H9 (cell line): ENCODE measurements around the gene CFAP157. TPM values are rescaled to one million over a fixed set of nuclear protein-coding genes. Genes with fewer than 3 reads are reported as not detected.

ENCODE experiments used
- DNase-seq: peaks from one replicate; pipeline ENCODE4 v3.0.0-alpha.2; 2017
- H2AFZ ChIP-seq: one replicate; pipeline ENCODE4 v1.6.1; 2013; ENCODE audit warnings: mild to moderate bottlenecking, low read length, control low read depth, moderate library complexity
- H2AK5ac ChIP-seq: 2 replicates; pipeline ENCODE4 v1.6.1; 2013; ENCODE audit warnings: low read length, control low read depth, mixed read lengths; ENCODE audit not compliant: insufficient read length
- H2BK120ac ChIP-seq: one replicate; pipeline ENCODE4 v1.6.1; 2013; ENCODE audit warnings: low read depth, mild to moderate bottlenecking, low read length, control low read depth, inconsistent platforms; ENCODE audit not compliant: poor library complexity, severe bottlenecking
- H2BK12ac ChIP-seq: 2 replicates; pipeline ENCODE4 v1.6.1; 2013; ENCODE audit warnings: low read length, control low read depth, mixed read lengths, low read depth; ENCODE audit not compliant: insufficient read length
- H2BK15ac ChIP-seq: 2 replicates; pipeline ENCODE4 v1.6.1; 2013; ENCODE audit warnings: low read depth, low read length, control low read depth
- H2BK20ac ChIP-seq: one replicate; pipeline ENCODE4 v1.6.1; 2013; ENCODE audit warnings: low read depth, mild to moderate bottlenecking, low read length, control low read depth, inconsistent platforms; ENCODE audit not compliant: poor library complexity, severe bottlenecking
- H2BK5ac ChIP-seq: 2 replicates; pipeline ENCODE4 v1.6.1; 2013; ENCODE audit warnings: low read length, control low read depth, mixed read lengths; ENCODE audit not compliant: insufficient read length
- H3K14ac ChIP-seq: 2 replicates; pipeline ENCODE4 v1.6.1; 2013; ENCODE audit warnings: low read length, control low read depth; ENCODE audit not compliant: insufficient read depth
- H3K18ac ChIP-seq: 2 replicates; pipeline ENCODE4 v1.6.1; 2013; ENCODE audit warnings: low read depth, mild to moderate bottlenecking, mixed read lengths, low read length, control low read depth; ENCODE audit not compliant: insufficient read length
- H3K23ac ChIP-seq: 2 replicates; pipeline ENCODE4 v1.6.1; 2013; ENCODE audit warnings: low read length, control low read depth, mixed read lengths, low read depth; ENCODE audit not compliant: insufficient read length
- H3K23me2 ChIP-seq: 2 replicates; pipeline ENCODE4 v1.6.1; 2013; ENCODE audit warnings: low read depth, mild to moderate bottlenecking, mixed read lengths, low read length, control low read depth; ENCODE audit not compliant: insufficient read length, poor library complexity, severe bottlenecking
- H3K27ac ChIP-seq: 2 replicates; pipeline ENCODE4 v1.5.1; 2013; ENCODE audit warnings: low read length, control low read depth, mixed read lengths, low read depth; ENCODE audit not compliant: insufficient read length
- H3K27me3 ChIP-seq: 2 replicates; pipeline ENCODE4 v1.6.1; 2013; ENCODE audit warnings: low read length, control low read depth, inconsistent platforms; ENCODE audit not compliant: insufficient read depth
- H3K4ac ChIP-seq: 2 replicates; pipeline ENCODE4 v1.6.1; 2013; ENCODE audit warnings: low read depth, mild to moderate bottlenecking, control low read depth, inconsistent platforms, low read length, moderate library complexity
- H3K4me1 ChIP-seq: 2 replicates; pipeline ENCODE4 v1.6.1; 2013; ENCODE audit warnings: low read length, control low read depth, inconsistent platforms; ENCODE audit not compliant: insufficient read depth
- H3K4me2 ChIP-seq: 2 replicates; pipeline ENCODE4 v1.6.1; 2013; ENCODE audit warnings: low read length, control low read depth, mixed read lengths; ENCODE audit not compliant: insufficient read length, insufficient read depth
- H3K56ac ChIP-seq: 2 replicates; pipeline ENCODE4 v1.6.1; 2013; ENCODE audit warnings: low read depth, mild to moderate bottlenecking, mixed read lengths, low read length, control low read depth; ENCODE audit not compliant: insufficient read length
- H3K79me1 ChIP-seq: 2 replicates; pipeline ENCODE4 v1.6.1; 2013; ENCODE audit warnings: low read depth, mild to moderate bottlenecking, moderate library complexity, low read length, control low read depth, inconsistent platforms; ENCODE audit not compliant: insufficient read depth, poor library complexity, severe bottlenecking
- H3K79me2 ChIP-seq: 2 replicates; pipeline ENCODE4 v1.6.1; 2013; ENCODE audit warnings: low read length, control low read depth, inconsistent platforms; ENCODE audit not compliant: insufficient read depth
- H3K9ac ChIP-seq: 2 replicates; pipeline ENCODE4 v1.6.1; 2013; ENCODE audit warnings: low read length, control low read depth, mixed read lengths; ENCODE audit not compliant: insufficient read length; ENCODE audit errors: extremely low read depth
- H3K9me3 ChIP-seq: one replicate; pipeline ENCODE4 v1.6.1; 2013; ENCODE audit warnings: low read depth, low read length, inconsistent platforms; ENCODE audit not compliant: control insufficient read depth
- H3T11ph ChIP-seq: one replicate; pipeline ENCODE4 v1.6.1; 2013; ENCODE audit warnings: mild to moderate bottlenecking, low read length, control low read depth, inconsistent platforms
- H4K20me1 ChIP-seq: one replicate; pipeline ENCODE4 v1.6.1; 2013; ENCODE audit not compliant: control insufficient read depth, insufficient read length, insufficient read depth
- H4K5ac ChIP-seq: 2 replicates; pipeline ENCODE4 v1.6.1; 2013; ENCODE audit warnings: low read depth, mild to moderate bottlenecking, mixed read lengths, low read length, control low read depth; ENCODE audit not compliant: insufficient read length
- H4K8ac ChIP-seq: replicated peaks from 2 replicates; pipeline ENCODE4 v1.6.1; 2013; ENCODE audit warnings: low read length, control low read depth, mixed read lengths, low read depth; ENCODE audit not compliant: insufficient read length
- H4K91ac ChIP-seq: 2 replicates; pipeline ENCODE4 v1.6.1; 2013; ENCODE audit warnings: low read depth, mild to moderate bottlenecking, moderate library complexity, mixed read lengths, low read length, control low read depth; ENCODE audit not compliant: insufficient read length
- H3K27ac Mint-ChIP-seq, 3 experiments: 2 replicates in 2 of 3; 3 replicates in 1 of 3; pipeline ENCODE4 v1.8.0; 2020 to 2021; ENCODE audit warnings: mixed read lengths in 3 of 3, mild to moderate bottlenecking in 1 of 3, moderate library complexity in 1 of 3
- H3K27me3 Mint-ChIP-seq: 2 replicates; pipeline ENCODE4 v1.8.0; 2021; ENCODE audit warnings: low read depth, mild to moderate bottlenecking, moderate library complexity, mixed read lengths
- H3K36me3 Mint-ChIP-seq, 3 experiments: 2 replicates in 2 of 3; 3 replicates in 1 of 3; pipeline ENCODE4 v1.8.0; 2020 to 2021; ENCODE audit warnings: low read depth in 3 of 3, mixed read lengths in 3 of 3; ENCODE audit not compliant: insufficient read depth in 1 of 3
- H3K4me1 Mint-ChIP-seq, 2 experiments: 2 replicates each; pipeline ENCODE4 v1.8.0; 2020; ENCODE audit warnings: mixed read lengths in 2 of 2
- H3K4me3 Mint-ChIP-seq, 2 experiments: 2 replicates in 1 of 2; 3 replicates in 1 of 2; pipeline ENCODE4 v1.8.0; 2020 to 2021; ENCODE audit warnings: mild to moderate bottlenecking in 2 of 2, mixed read lengths in 2 of 2, moderate library complexity in 1 of 2
- H3K9me3 Mint-ChIP-seq, 2 experiments: 2 replicates in 1 of 2; 3 replicates in 1 of 2; pipeline ENCODE4 v1.8.0; 2020; ENCODE audit warnings: mild to moderate bottlenecking in 2 of 2, mixed read lengths in 2 of 2, moderate library complexity in 1 of 2
- CTCF ChIP-seq: fragments of 200-600 bp; sonication (generic); conservative IDR thresholded peaks from 3 replicates; pipeline ENCODE4 v1.8.0; 2021; ENCODE audit warnings: antibody characterized with exemption, mild to moderate bottlenecking
- WGBS: extraction: QIAGEN DNeasy Blood & Tissue Kit; methylation state at CpG from one replicate; pipeline ENCODE4 v1.1.7; 2013; ENCODE audit warnings: missing lambda C conversion rate, low lambda C conversion rate, mixed read lengths; ENCODE audit not compliant: insufficient read length; ENCODE audit errors: extremely low coverage; 5-methylcytosine and 5-hydroxymethylcytosine counted together
- total RNA-seq: library from RNA; stranded (reverse); gene quantifications from 2 replicates; pipeline ENCODE4 v1.2.1, GENCODE V29; 2021

The CFAP157 gene
- total RNA-seq, 1 experiment from 2014 or later: 0.22 TPM

- H3K4me2 ChIP-seq: no peak overlapping the region
Measured at GRCh38 chr9:127660886-127661741, 45.7 kb upstream of the CFAP157 start.

More at GRCh38 chr9:127660886-127661741, 45.7 kb upstream of the CFAP157 start:
- no peak overlapping the region for H3K14ac ChIP-seq
- no peak overlapping the region for H3K4me3 Mint-ChIP-seq
- H3T11ph ChIP-seq: no peak overlapping the region
- H2AFZ ChIP-seq: no peak overlapping the region
- H3K79me2 ChIP-seq: no peaks in the 10 kb centered on the region
- no peak overlapping the region for H3K9ac ChIP-seq
- DNase-seq: no peak
- no peak overlapping the region for H2BK15ac ChIP-seq
- peaks cover 24 to 46% (median 27%) of the 10 kb centered on the region in 3 experiments; a peak in 6 of 7 replicates for H3K36me3 Mint-ChIP-seq
- no peak overlapping the region for H3K27ac ChIP-seq
- H3K27ac Mint-ChIP-seq: peak overlapping the region in 1 of 3 experiments; percentile 42; a peak in 2 of 7 replicates
- H2BK5ac ChIP-seq: no peak overlapping the region
- no peak overlapping the region for H2BK12ac ChIP-seq
- no peak overlapping the region for H2BK20ac ChIP-seq
- H4K20me1 ChIP-seq: peaks cover 2% of the 10 kb centered on the region
- H3K18ac ChIP-seq: no peak overlapping the region
- no peak overlapping the region for H4K8ac ChIP-seq
- no peak overlapping the region for H4K5ac ChIP-seq
- no peaks in the 10 kb centered on the region for H3K23me2 ChIP-seq
- H3K79me1 ChIP-seq: no peaks in the 10 kb centered on the region
- peaks cover 0 to 6% of the 10 kb centered on the region in 2 experiments; a peak in 3 of 4 replicates for H3K4me1 Mint-ChIP-seq
- no peak overlapping the region for H2BK120ac ChIP-seq
- H3K23ac ChIP-seq: no peak overlapping the region
- H2AK5ac ChIP-seq: no peak overlapping the region
- H3K27me3 ChIP-seq: no peaks in the 10 kb centered on the region
- no peak for TF ChIP-seq CTCF
- WGBS: no CpG with 5 or more reads among the region's 13 CpGs
- no peak overlapping the region for H3K56ac ChIP-seq
- no peaks in the 10 kb centered on the region for H3K9me3 ChIP-seq
- no peak overlapping the region for H4K91ac ChIP-seq
- H3K4ac ChIP-seq: no peak overlapping the region
- H3K9me3 Mint-ChIP-seq: no peaks in the 10 kb centered on the region
- H3K4me1 ChIP-seq: no peaks in the 10 kb centered on the region
- H3K27me3 Mint-ChIP-seq: no peaks in the 10 kb centered on the region; the same call in 1 of the 2 replicates
